SK-N-SH treated with all-trans-retinoic acid at 6 μM for 48 hours (cell line): Measurements from ENCODE around the gene PSMC3IP.
"Not testable (repeated sequence)": the region's sequence is repeated elsewhere in the genome, so short reads cannot be mapped to it uniquely, and the experiment has no call there.

Experiments used
- ATAC-seq: fragments of 200-7000 bp; cut with Tn5 transposase; 3 replicates; pipeline ENCODE4 v1.9.1; 2020; ENCODE audit warnings: mild to moderate bottlenecking, moderate library complexity
- ARNTL ChIP-seq: fragments of 450-650 bp; formaldehyde crosslinking; IDR thresholded peaks from 2 replicates; pipeline ENCODE4 v1.5.0; 2020; ENCODE audit warnings: low read depth, mild to moderate bottlenecking, moderate library complexity, borderline replicate concordance
- BACH2 ChIP-seq: fragments of 250-450 bp; sonication (Bioruptor Pico); IDR thresholded peaks from 2 replicates; pipeline ENCODE4 v1.9.0; 2021; ENCODE audit warnings: mild to moderate bottlenecking, borderline replicate concordance
- ESRRG ChIP-seq: fragments of 250-450 bp; sonication (Bioruptor Pico); IDR thresholded peaks from 2 replicates; pipeline ENCODE4 v1.6.1; 2021; ENCODE audit warnings: mild to moderate bottlenecking
- GLIS3 ChIP-seq: fragments of 250-450 bp; sonication (Bioruptor Pico); IDR thresholded peaks from 2 replicates; pipeline ENCODE4 v1.5.0; 2020; ENCODE audit warnings: mild to moderate bottlenecking, moderate library complexity
- ISL1 ChIP-seq: fragments of 250-450 bp; sonication (Bioruptor Pico); IDR thresholded peaks from 2 replicates; pipeline ENCODE4 v2.1.2; 2022; ENCODE audit warnings: mild to moderate bottlenecking, moderate library complexity
- RARB ChIP-seq: fragments of 250-450 bp; sonication (Bioruptor Pico); IDR thresholded peaks from 2 replicates; pipeline ENCODE4 v1.8.0; 2021; ENCODE audit warnings: mild to moderate bottlenecking, moderate library complexity
- SNAI2 ChIP-seq: fragments of 250-450 bp; sonication (Bioruptor Pico); IDR thresholded peaks from 2 replicates; pipeline ENCODE4 v1.5.0; 2020; ENCODE audit warnings: mild to moderate bottlenecking, moderate library complexity
- TCF4 ChIP-seq: fragments of 250-450 bp; sonication (Bioruptor Pico); IDR thresholded peaks from 2 replicates; pipeline ENCODE4 v1.8.0; 2021; ENCODE audit warnings: mild to moderate bottlenecking, moderate library complexity, borderline replicate concordance
- ZC3H10 ChIP-seq: fragments of 250-450 bp; sonication (Bioruptor Pico); IDR thresholded peaks from 2 replicates; pipeline ENCODE4 v1.5.1; 2021; ENCODE audit warnings: mild to moderate bottlenecking, moderate library complexity
- ZFP30 ChIP-seq: fragments of 450-650 bp; formaldehyde crosslinking; IDR thresholded peaks from 2 replicates; pipeline ENCODE4 v1.5.0; 2022; ENCODE audit warnings: mild to moderate bottlenecking, moderate library complexity
- ZNF565 ChIP-seq: fragments of 450-650 bp; formaldehyde crosslinking; conservative IDR thresholded peaks from 2 replicates; pipeline ENCODE4 v1.5.0; 2020; ENCODE audit warnings: low read depth, mild to moderate bottlenecking, moderate library complexity
- ZNF70 ChIP-seq: fragments of 450-650 bp; formaldehyde crosslinking; IDR thresholded peaks from 2 replicates; pipeline ENCODE4 v1.5.0; 2020; ENCODE audit warnings: mild to moderate bottlenecking, moderate library complexity
- ZNF8 ChIP-seq: fragments of 450-650 bp; formaldehyde crosslinking; IDR thresholded peaks from 2 replicates; pipeline ENCODE4 v1.5.0; 2020; ENCODE audit warnings: mild to moderate bottlenecking, moderate library complexity
- TF ChIP-seq, protein P1 (sequence below): fragments of 250-450 bp; sonication (Bioruptor Pico); IDR thresholded peaks from 2 replicates; pipeline ENCODE4 v1.5.1; 2020; ENCODE audit warnings: low read depth, mild to moderate bottlenecking, moderate library complexity
- TF ChIP-seq, protein P2 (sequence below): fragments of 250-450 bp; sonication (Bioruptor Pico); IDR thresholded peaks from 2 replicates; pipeline ENCODE4 v1.8.0; 2020; ENCODE audit warnings: mild to moderate bottlenecking, moderate library complexity, borderline replicate concordance
- TF ChIP-seq, protein P3 (sequence below): fragments of 250-450 bp; sonication (Bioruptor Pico); IDR thresholded peaks from 2 replicates; pipeline ENCODE4 v1.5.0; 2020; ENCODE audit warnings: mild to moderate bottlenecking, moderate library complexity
- TF ChIP-seq, protein P4 (sequence below): fragments of 250-450 bp; sonication (Bioruptor Pico); IDR thresholded peaks from 2 replicates; pipeline ENCODE4 v1.8.0; 2021; ENCODE audit warnings: low read depth, mild to moderate bottlenecking, moderate library complexity, borderline replicate concordance

The PSMC3IP gene

DNA sequence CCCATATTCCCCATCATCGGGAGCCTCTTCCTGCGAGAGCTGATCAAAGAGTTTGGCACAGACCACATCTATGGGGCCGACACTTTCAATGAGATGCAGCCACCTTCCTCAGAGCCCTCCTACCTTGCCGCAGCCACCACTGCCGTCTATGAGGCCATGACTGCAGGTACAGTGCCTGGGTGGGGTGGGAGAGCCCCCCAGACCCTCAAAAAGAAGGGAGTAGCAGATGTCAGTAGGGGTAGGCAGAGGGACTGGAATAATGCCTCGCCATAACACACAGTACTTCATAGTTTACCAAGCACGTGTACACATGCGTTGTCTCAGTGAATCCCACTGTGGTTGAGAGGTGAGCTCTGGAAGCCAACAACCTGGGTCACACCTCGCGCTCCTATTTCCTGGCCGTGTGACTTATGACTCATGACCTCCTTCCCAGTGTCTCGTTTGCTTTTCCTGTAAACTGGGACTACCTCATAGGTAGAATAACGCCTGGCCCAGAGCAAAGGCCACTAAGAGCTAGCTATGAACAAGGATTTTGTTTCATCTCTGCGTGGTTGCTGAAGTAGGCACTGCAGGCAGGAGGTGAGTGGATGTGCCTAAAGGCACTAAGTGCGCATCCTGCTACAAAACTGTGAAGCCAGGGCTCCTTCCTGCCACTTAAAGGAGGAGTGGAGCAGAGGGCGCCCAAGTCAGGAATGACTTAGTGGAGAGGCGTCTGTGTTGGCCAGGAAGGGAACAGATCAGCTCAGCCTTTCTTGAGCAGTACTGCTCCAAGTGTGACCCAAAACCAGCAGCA lies 36.3 kb downstream of the PSMC3IP start:
- no peak for ATAC-seq
- TF ChIP-seq, protein P1, sequence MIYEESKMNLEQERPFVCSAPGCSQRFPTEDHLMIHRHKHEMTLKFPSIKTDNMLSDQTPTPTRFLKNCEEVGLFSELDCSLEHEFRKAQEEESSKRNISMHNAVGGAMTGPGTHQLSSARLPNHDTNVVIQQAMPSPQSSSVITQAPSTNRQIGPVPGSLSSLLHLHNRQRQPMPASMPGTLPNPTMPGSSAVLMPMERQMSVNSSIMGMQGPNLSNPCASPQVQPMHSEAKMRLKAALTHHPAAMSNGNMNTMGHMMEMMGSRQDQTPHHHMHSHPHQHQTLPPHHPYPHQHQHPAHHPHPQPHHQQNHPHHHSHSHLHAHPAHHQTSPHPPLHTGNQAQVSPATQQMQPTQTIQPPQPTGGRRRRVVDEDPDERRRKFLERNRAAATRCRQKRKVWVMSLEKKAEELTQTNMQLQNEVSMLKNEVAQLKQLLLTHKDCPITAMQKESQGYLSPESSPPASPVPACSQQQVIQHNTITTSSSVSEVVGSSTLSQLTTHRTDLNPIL = no peak
- TF ChIP-seq GLIS3 (CRISPR knock-in tag) (no peak), ZNF565 (CRISPR knock-in tag) (no peak), ZNF8 (CRISPR knock-in tag) (no peak)
- TF ChIP-seq, protein P2, sequence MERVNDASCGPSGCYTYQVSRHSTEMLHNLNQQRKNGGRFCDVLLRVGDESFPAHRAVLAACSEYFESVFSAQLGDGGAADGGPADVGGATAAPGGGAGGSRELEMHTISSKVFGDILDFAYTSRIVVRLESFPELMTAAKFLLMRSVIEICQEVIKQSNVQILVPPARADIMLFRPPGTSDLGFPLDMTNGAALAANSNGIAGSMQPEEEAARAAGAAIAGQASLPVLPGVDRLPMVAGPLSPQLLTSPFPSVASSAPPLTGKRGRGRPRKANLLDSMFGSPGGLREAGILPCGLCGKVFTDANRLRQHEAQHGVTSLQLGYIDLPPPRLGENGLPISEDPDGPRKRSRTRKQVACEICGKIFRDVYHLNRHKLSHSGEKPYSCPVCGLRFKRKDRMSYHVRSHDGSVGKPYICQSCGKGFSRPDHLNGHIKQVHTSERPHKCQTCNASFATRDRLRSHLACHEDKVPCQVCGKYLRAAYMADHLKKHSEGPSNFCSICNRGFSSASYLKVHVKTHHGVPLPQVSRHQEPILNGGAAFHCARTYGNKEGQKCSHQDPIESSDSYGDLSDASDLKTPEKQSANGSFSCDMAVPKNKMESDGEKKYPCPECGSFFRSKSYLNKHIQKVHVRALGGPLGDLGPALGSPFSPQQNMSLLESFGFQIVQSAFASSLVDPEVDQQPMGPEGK (CRISPR knock-in tag) = no peak

DNA sequence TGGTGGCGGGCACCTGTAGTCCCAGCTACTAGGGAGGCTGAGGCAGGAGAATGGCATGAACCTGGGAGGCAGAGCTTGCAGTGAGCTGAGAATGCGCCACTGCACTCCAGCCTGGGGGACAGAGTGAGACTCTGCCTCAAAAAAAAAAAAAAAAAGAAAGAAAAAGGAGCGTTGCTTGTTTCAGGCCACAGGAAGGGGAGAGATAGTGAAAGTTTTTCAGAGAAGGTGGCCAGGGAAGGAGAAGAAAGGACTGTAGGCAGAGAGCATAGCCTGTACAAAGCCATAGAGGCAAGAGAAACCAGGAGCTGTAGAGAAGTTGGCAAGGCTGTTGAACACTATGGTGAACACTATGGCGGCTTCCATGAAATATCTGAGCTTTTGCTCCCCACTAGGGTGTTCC lies 37.0 kb downstream of the PSMC3IP start:
- not testable (repeated sequence) for ATAC-seq

DNA sequence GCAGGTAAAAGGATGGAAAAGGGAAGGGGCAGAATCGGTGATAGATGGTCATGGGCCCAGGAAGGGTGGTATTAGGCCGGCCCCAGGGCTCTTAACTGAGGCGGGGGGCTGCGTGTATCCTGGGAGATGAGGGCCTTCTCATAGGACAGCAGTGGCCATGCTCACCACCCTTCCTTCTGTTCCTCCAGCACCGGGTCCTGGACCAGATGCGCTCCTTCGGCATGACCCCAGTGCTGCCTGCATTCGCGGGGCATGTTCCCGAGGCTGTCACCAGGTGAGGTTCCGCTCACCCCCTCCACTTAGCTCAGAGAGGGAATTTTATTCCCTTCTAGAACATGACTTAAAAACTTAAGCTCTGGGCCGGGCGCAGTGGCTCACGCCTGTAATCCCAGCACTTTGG lies 39.0 kb downstream of the PSMC3IP start:
- no peak for ATAC-seq
- TF ChIP-seq, protein P2 (CRISPR knock-in tag) = no peak
- TF ChIP-seq, protein P3, sequence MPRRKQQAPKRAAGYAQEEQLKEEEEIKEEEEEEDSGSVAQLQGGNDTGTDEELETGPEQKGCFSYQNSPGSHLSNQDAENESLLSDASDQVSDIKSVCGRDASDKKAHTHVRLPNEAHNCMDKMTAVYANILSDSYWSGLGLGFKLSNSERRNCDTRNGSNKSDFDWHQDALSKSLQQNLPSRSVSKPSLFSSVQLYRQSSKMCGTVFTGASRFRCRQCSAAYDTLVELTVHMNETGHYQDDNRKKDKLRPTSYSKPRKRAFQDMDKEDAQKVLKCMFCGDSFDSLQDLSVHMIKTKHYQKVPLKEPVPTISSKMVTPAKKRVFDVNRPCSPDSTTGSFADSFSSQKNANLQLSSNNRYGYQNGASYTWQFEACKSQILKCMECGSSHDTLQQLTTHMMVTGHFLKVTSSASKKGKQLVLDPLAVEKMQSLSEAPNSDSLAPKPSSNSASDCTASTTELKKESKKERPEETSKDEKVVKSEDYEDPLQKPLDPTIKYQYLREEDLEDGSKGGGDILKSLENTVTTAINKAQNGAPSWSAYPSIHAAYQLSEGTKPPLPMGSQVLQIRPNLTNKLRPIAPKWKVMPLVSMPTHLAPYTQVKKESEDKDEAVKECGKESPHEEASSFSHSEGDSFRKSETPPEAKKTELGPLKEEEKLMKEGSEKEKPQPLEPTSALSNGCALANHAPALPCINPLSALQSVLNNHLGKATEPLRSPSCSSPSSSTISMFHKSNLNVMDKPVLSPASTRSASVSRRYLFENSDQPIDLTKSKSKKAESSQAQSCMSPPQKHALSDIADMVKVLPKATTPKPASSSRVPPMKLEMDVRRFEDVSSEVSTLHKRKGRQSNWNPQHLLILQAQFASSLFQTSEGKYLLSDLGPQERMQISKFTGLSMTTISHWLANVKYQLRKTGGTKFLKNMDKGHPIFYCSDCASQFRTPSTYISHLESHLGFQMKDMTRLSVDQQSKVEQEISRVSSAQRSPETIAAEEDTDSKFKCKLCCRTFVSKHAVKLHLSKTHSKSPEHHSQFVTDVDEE (CRISPR knock-in tag) = no peak
- no peak for TF ChIP-seq ZNF70
- no peak for TF ChIP-seq GLIS3 (CRISPR knock-in tag)
- no peak for TF ChIP-seq BACH2 (CRISPR knock-in tag)
- no peak for TF ChIP-seq SNAI2 (CRISPR knock-in tag)
- TF ChIP-seq RARB (CRISPR knock-in tag) = no peak
- TF ChIP-seq TCF4 (CRISPR knock-in tag) = no peak
- no peak for TF ChIP-seq ZFP30 (CRISPR knock-in tag)
- no peak for TF ChIP-seq ZC3H10 (CRISPR knock-in tag)
- no peak for TF ChIP-seq ZNF8 (CRISPR knock-in tag)
- TF ChIP-seq ESRRG (CRISPR knock-in tag) = no peak
- TF ChIP-seq, protein P1 = no peak
- TF ChIP-seq ARNTL = no peak
- TF ChIP-seq, protein P4, sequence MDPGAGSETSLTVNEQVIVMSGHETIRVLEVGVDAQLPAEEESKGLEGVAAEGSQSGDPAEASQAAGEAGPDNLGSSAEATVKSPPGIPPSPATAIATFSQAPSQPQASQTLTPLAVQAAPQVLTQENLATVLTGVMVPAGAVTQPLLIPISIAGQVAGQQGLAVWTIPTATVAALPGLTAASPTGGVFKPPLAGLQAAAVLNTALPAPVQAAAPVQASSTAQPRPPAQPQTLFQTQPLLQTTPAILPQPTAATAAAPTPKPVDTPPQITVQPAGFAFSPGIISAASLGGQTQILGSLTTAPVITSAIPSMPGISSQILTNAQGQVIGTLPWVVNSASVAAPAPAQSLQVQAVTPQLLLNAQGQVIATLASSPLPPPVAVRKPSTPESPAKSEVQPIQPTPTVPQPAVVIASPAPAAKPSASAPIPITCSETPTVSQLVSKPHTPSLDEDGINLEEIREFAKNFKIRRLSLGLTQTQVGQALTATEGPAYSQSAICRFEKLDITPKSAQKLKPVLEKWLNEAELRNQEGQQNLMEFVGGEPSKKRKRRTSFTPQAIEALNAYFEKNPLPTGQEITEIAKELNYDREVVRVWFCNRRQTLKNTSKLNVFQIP (CRISPR knock-in tag) = no peak
- TF ChIP-seq ISL1 = no peak
